ENCODE measurements around the gene IQCH. TPM values are rescaled to one million over a fixed set of nuclear protein-coding genes. Genes with fewer than 3 reads are reported as not detected.
"Not testable (repeated sequence)": the region's sequence is repeated elsewhere in the genome, so short reads cannot be mapped to it uniquely, and the experiment has no call there.

IQCH gene
- total RNA-seq, 1 donor from 2014 or later = 0.93 TPM

GRCh38 chr15:67349634-67350033 is 95.0 kb downstream of the IQCH start:
- intact Hi-C loops (cut with micrococcal nuclease) = no loop called here

- intact Hi-C loops (cut with micrococcal nuclease) = no loop called here
These were observed 95.5 kb downstream of the IQCH start for GRCh38 chr15:67350042-67350441.

- intact Hi-C loops (cut with micrococcal nuclease) = no loop called here
These were observed 103.8 kb downstream of the IQCH start for GRCh38 chr15:67358391-67358790.

- intact Hi-C loops (cut with micrococcal nuclease) = no loop called here
These were observed 104.2 kb downstream of the IQCH start for GRCh38 chr15:67358812-67359211.

- intact Hi-C loops (cut with micrococcal nuclease) = no loop called here
These were observed 105.0 kb downstream of the IQCH start for GRCh38 chr15:67359431-67360079.

GRCh38 chr15:67361100-67361499 is 106.5 kb downstream of the IQCH start:
- intact Hi-C loops (cut with micrococcal nuclease) = no loop called here

GRCh38 chr15:67363712-67364111 is 109.1 kb downstream of the IQCH start:
- intact Hi-C loops (cut with micrococcal nuclease) = not testable (repeated sequence)

GRCh38 chr15:67365994-67366393 is 111.4 kb downstream of the IQCH start:
- intact Hi-C loops (cut with micrococcal nuclease) = no loop called here

- intact Hi-C loops (cut with micrococcal nuclease) = no loop called here
These were observed 112.3 kb downstream of the IQCH start for GRCh38 chr15:67366904-67367303.

- intact Hi-C loops (cut with micrococcal nuclease) = no loop called here
These were observed 114.9 kb downstream of the IQCH start for GRCh38 chr15:67369359-67369998.

- intact Hi-C loops (cut with micrococcal nuclease) = no loop called here
These were observed 115.8 kb downstream of the IQCH start for GRCh38 chr15:67370206-67370954.

- intact Hi-C loops (cut with micrococcal nuclease) = no loop called here
These were observed 118.0 kb downstream of the IQCH start for GRCh38 chr15:67372543-67372942.

GRCh38 chr15:67372986-67373675 is 118.5 kb downstream of the IQCH start:
- intact Hi-C loops (cut with micrococcal nuclease) = no loop called here

- intact Hi-C loops (cut with micrococcal nuclease) = no loop called here
These were observed 119.4 kb downstream of the IQCH start for GRCh38 chr15:67373971-67374370.

- intact Hi-C loops (cut with micrococcal nuclease) = no loop called here
These were observed 124.9 kb downstream of the IQCH start for GRCh38 chr15:67379530-67379929.

- intact Hi-C loops (cut with micrococcal nuclease) = no loop called here
These were observed 126.3 kb downstream of the IQCH start for GRCh38 chr15:67380921-67381320.

GRCh38 chr15:67381416-67382045 is 126.9 kb downstream of the IQCH start:
- intact Hi-C loops (cut with micrococcal nuclease) = no loop called here

- intact Hi-C loops (cut with micrococcal nuclease) = no loop called here
These were observed 128.1 kb downstream of the IQCH start for GRCh38 chr15:67382723-67383122.

- intact Hi-C loops (cut with micrococcal nuclease) = no loop called here
These were observed 129.3 kb downstream of the IQCH start for GRCh38 chr15:67383899-67384298.

GRCh38 chr15:67384761-67385160 is 130.2 kb downstream of the IQCH start:
- intact Hi-C loops (cut with micrococcal nuclease) = no loop called here

- intact Hi-C loops (cut with micrococcal nuclease) = no loop called here
These were observed 131.4 kb downstream of the IQCH start for GRCh38 chr15:67385971-67386370.
